H1 (cell line): ENCODE measurements around the gene RPS6KB2. TPM values are rescaled to one million over a fixed set of nuclear protein-coding genes. Genes with fewer than 3 reads are reported as not detected.

Experiments
- BACH1 ChIP-seq: IDR thresholded peaks from 2 replicates; pipeline ENCODE4 v1.6.1; 2012; ENCODE audit warnings: low read length, improper control_type of control experiment
- CREB1 ChIP-seq: IDR thresholded peaks from 2 replicates; pipeline ENCODE4 v1.6.1; 2012; ENCODE audit warnings: inconsistent platforms
- GABPA ChIP-seq: IDR thresholded peaks from 2 replicates; pipeline ENCODE4 v1.6.1; 2011; ENCODE audit warnings: mild to moderate bottlenecking, low read length, moderate library complexity, borderline replicate concordance; ENCODE audit not compliant: insufficient read depth
- KDM5A ChIP-seq: fragments of 200-600 bp; IDR thresholded peaks from 2 replicates; pipeline ENCODE4 v1.7.1; 2012; ENCODE audit warnings: mild to moderate bottlenecking, low read length, inconsistent platforms, mixed read lengths
- SRF ChIP-seq: IDR thresholded peaks from 2 replicates; pipeline ENCODE4 v1.6.1; 2011; ENCODE audit warnings: mild to moderate bottlenecking, low read depth, low read length, moderate library complexity
- polyA plus RNA-seq, 7 experiments: library from polyadenylated mRNA; depleted of rRNA in 3 of 7; stranded (reverse) in 5 of 7; unstranded in 2 of 7; fragments of >200 nt in 5 of 7; fragments of 200-250 nt in 2 of 7; gene quantifications; 1 replicate in 5 of 7; 2 replicates in 1 of 7; 4 replicates in 1 of 7; pipeline versions ENCODE4 v1.2.1 to v1.2.3, GENCODE V29; 2011 to 2013; ENCODE audit warnings: missing spikeins in 2 of 7, mixed read lengths in 2 of 7
- total RNA-seq: library from RNA; stranded (reverse); fragmentation: NEBNext Ultra II Directional; extraction: Animal tissue kit (Norgen Biotek cat#: 25700); gene quantifications from 2 replicates; pipeline ENCODE4 v1.2.1, GENCODE V29; 2021

The RPS6KB2 gene
- total and polyA plus RNA-seq, 2 of the 8 experiments (the other 6 are each of a cell fraction or from before 2014, with no cell fraction given), result 41.0 to 47.1 TPM

DNA sequence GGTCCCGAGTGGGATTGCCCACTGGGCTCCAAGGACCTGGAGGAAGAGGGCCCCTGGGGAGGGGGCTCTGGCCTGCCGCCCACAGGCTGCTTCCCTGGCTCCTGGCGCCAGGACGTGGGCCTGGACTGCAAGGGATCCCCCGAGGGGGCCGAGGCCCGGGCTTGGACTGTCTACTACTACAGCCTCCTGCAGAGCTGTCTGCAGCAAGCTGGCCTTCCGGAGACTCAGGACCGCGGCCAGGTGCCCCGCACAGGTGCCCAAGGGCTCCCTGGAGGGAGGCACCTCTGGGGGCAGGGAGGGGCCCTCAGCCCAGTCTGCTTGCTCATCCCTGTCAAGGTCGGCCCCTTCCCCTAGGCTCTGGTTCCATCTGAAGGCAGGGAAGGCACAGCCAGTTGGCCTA, 10.9 kb upstream of the RPS6KB2 start (continued):
- no peak for TF ChIP-seq BACH1
- TF ChIP-seq KDM5A, result no peak
- TF ChIP-seq CREB1, result no peak
- no peak for TF ChIP-seq GABPA
- TF ChIP-seq SRF, result no peak
